Activated T-helper 2 cell treated with anti-CD3 and anti-CD28 coated beads, Interferon-gamma antibody, Interleukin-2, Interleukin-4, amounts not matched to agents 10 μg/mL and 5 μg/mL and 100 μg/mL, durations not matched to agents 14 hours and 24 hours and 36 hours (primary cell): Measurements from ENCODE around the gene CTNNA1. TPM values are rescaled to one million over a fixed set of nuclear protein-coding genes. Genes with fewer than 3 reads are reported as not detected.

Experiments used
- DNase-seq: peaks from one replicate; pipeline ENCODE4 v3.0.0; 2021; ENCODE audit warnings: low spot score
- H3K27ac Mint-ChIP-seq: one replicate; pipeline ENCODE4 v1.8.0; 2021; ENCODE audit warnings: mixed read lengths
- H3K27me3 Mint-ChIP-seq: one replicate; pipeline ENCODE4 v1.8.0; 2021; ENCODE audit warnings: low read depth, mixed read lengths
- H3K36me3 Mint-ChIP-seq: one replicate; pipeline ENCODE4 v1.8.0; 2021; ENCODE audit warnings: low read depth, mixed read lengths
- H3K4me1 Mint-ChIP-seq: one replicate; pipeline ENCODE4 v1.8.0; 2021; ENCODE audit warnings: low read depth, mixed read lengths
- H3K4me3 Mint-ChIP-seq: one replicate; pipeline ENCODE4 v1.8.0; 2021; ENCODE audit warnings: low read depth, mild to moderate bottlenecking, moderate library complexity, mixed read lengths
- H3K9me3 Mint-ChIP-seq: one replicate; pipeline ENCODE4 v1.8.0; 2021; ENCODE audit warnings: mixed read lengths
- intact Hi-C: fragments of 100-400 bp; cut with micrococcal nuclease; formaldehyde crosslinking; loops from one replicate; pipeline ENCODE4 v1.15.1; 2023
- total RNA-seq: library from RNA; stranded (reverse); gene quantifications from 2 replicates; pipeline ENCODE4 v1.2.3, GENCODE V29; 2022

Gene CTNNA1
- total RNA-seq, 1 donor from 2014 or later, result 298 TPM

- intact Hi-C loops, result no loop called here
- H3K9me3 Mint-ChIP-seq, result no peaks in the 10 kb centered on the region
- no peak for DNase-seq
- no peak overlapping the region for H3K27ac Mint-ChIP-seq
- H3K4me1 Mint-ChIP-seq, result peaks cover 14% of the 10 kb centered on the region
- no peaks in the 10 kb centered on the region for H3K27me3 Mint-ChIP-seq
- H3K36me3 Mint-ChIP-seq, result no peaks in the 10 kb centered on the region
- H3K4me3 Mint-ChIP-seq, result no peak overlapping the region
Observed at GRCh38 chr5:138951986-138952735, 198.9 kb downstream of the CTNNA1 start.

- Mint-ChIP-seq H3K27ac (no peak overlapping the region), H3K36me3 (no peaks in the 10 kb centered on the region), H3K9me3 (no peaks in the 10 kb centered on the region), H3K27me3 (no peaks in the 10 kb centered on the region), H3K4me1 (peaks cover 14% of the 10 kb centered on the region), H3K4me3 (no peak overlapping the region)
- DNase-seq, result no peak
- intact Hi-C loops, result no loop called here
Observed at GRCh38 chr5:138952962-138953361, 199.7 kb downstream of the CTNNA1 start.

GRCh38 chr5:138953387-138954256, 200.4 kb downstream of the CTNNA1 start:
- Mint-ChIP-seq H3K9me3 (no peaks in the 10 kb centered on the region), H3K4me1 (peaks cover 14% of the 10 kb centered on the region), H3K4me3 (no peak overlapping the region), H3K27ac (no peak overlapping the region), H3K27me3 (no peaks in the 10 kb centered on the region), H3K36me3 (no peaks in the 10 kb centered on the region)
- no peak for DNase-seq
- intact Hi-C loops, result no loop called here

GRCh38 chr5:138954257-138955012, 201.2 kb downstream of the CTNNA1 start:
- no peaks in the 10 kb centered on the region for H3K9me3 Mint-ChIP-seq
- no peaks in the 10 kb centered on the region for H3K27me3 Mint-ChIP-seq
- H3K27ac Mint-ChIP-seq, result no peak overlapping the region
- H3K36me3 Mint-ChIP-seq, result no peaks in the 10 kb centered on the region
- H3K4me1 Mint-ChIP-seq, result peaks cover 14% of the 10 kb centered on the region
- no peak overlapping the region for H3K4me3 Mint-ChIP-seq
- intact Hi-C loops, result no loop called here
- DNase-seq, result no peak

- Mint-ChIP-seq H3K36me3 (no peaks in the 10 kb centered on the region), H3K4me3 (no peak overlapping the region), H3K9me3 (no peaks in the 10 kb centered on the region), H3K4me1 (peaks cover 14% of the 10 kb centered on the region), H3K27me3 (no peaks in the 10 kb centered on the region), H3K27ac (no peak overlapping the region)
- DNase-seq, result no peak
- intact Hi-C loops, result no loop called here
Observed at GRCh38 chr5:138955013-138955660, 201.9 kb downstream of the CTNNA1 start.

- intact Hi-C loops, result no loop called here
- Mint-ChIP-seq H3K27me3 (no peaks in the 10 kb centered on the region), H3K27ac (no peak overlapping the region)
Observed at GRCh38 chr5:138955671-138956295, 202.6 kb downstream of the CTNNA1 start.

GRCh38 chr5:138956801-138957200, 203.6 kb downstream of the CTNNA1 start:
- H3K4me3 Mint-ChIP-seq, result no peak overlapping the region
- no peak for DNase-seq

More at GRCh38 chr5:138955671-138956295, 202.6 kb downstream of the CTNNA1 start:
- Mint-ChIP-seq H3K4me1 (peaks cover 14% of the 10 kb centered on the region), H3K4me3 (no peak overlapping the region), H3K36me3 (no peaks in the 10 kb centered on the region), H3K9me3 (no peaks in the 10 kb centered on the region)
- DNase-seq, result no peak

GRCh38 chr5:138960145-138960692, 207.0 kb downstream of the CTNNA1 start:
- no peaks in the 10 kb centered on the region for H3K9me3 Mint-ChIP-seq
- no peak overlapping the region for H3K27ac Mint-ChIP-seq

More at GRCh38 chr5:138956801-138957200, 203.6 kb downstream of the CTNNA1 start:
- Mint-ChIP-seq H3K9me3 (no peaks in the 10 kb centered on the region), H3K36me3 (no peaks in the 10 kb centered on the region), H3K27me3 (no peaks in the 10 kb centered on the region), H3K4me1 (peaks cover 14% of the 10 kb centered on the region), H3K27ac (no peak overlapping the region)
- intact Hi-C loops, result no loop called here

GRCh38 chr5:138961221-138961620, 208.0 kb downstream of the CTNNA1 start:
- H3K4me3 Mint-ChIP-seq, result no peak overlapping the region
- H3K27me3 Mint-ChIP-seq, result no peaks in the 10 kb centered on the region
- no peaks in the 10 kb centered on the region for H3K9me3 Mint-ChIP-seq
- intact Hi-C loops, result no loop called here
- no peak for DNase-seq
- H3K27ac Mint-ChIP-seq, result no peak overlapping the region
- H3K36me3 Mint-ChIP-seq, result no peaks in the 10 kb centered on the region
- H3K4me1 Mint-ChIP-seq, result no peaks in the 10 kb centered on the region

More at GRCh38 chr5:138960145-138960692, 207.0 kb downstream of the CTNNA1 start:
- Mint-ChIP-seq H3K27me3 (no peaks in the 10 kb centered on the region), H3K4me1 (no peaks in the 10 kb centered on the region), H3K4me3 (no peak overlapping the region), H3K36me3 (no peaks in the 10 kb centered on the region)
- intact Hi-C loops, result no loop called here
- no peak for DNase-seq

GRCh38 chr5:138961729-138962128, 208.5 kb downstream of the CTNNA1 start:
- no peak for DNase-seq
- H3K4me3 Mint-ChIP-seq, result no peak overlapping the region
- no peaks in the 10 kb centered on the region for H3K27me3 Mint-ChIP-seq
- H3K36me3 Mint-ChIP-seq, result no peaks in the 10 kb centered on the region
- no peaks in the 10 kb centered on the region for H3K9me3 Mint-ChIP-seq
- intact Hi-C loops, result no loop called here
- no peaks in the 10 kb centered on the region for H3K4me1 Mint-ChIP-seq
- H3K27ac Mint-ChIP-seq, result no peak overlapping the region

GRCh38 chr5:138962614-138963370, 209.6 kb downstream of the CTNNA1 start:
- Mint-ChIP-seq H3K27ac (peak overlapping the region; percentile 43), H3K4me3 (no peak overlapping the region), H3K36me3 (no peaks in the 10 kb centered on the region), H3K4me1 (no peaks in the 10 kb centered on the region), H3K27me3 (no peaks in the 10 kb centered on the region), H3K9me3 (no peaks in the 10 kb centered on the region)
- intact Hi-C loops, result no loop called here
- no peak for DNase-seq
